Right lobe of liver (tissue), 4 donors: ENCODE measurements around the gene FMC1.

Source experiments
- POLR2A ChIP-seq: fragments of 450-650 bp; IDR thresholded peaks from one replicate; pipeline ENCODE4 v1.6.1; 2017; ENCODE audit warnings: antibody characterized with exemption, mild to moderate bottlenecking
- TF ChIP-seq, protein P1 (sequence below), 4 donors: fragments of 200-600 bp in 3 of 4; fragments of 450-650 bp in 1 of 4; IDR thresholded peaks; one replicate each; pipeline versions ENCODE4 v1.5.1 to v1.8.0; 2016 to 2022; ENCODE audit warnings: antibody characterized with exemption in 4 of 4, mild to moderate bottlenecking in 2 of 4
- donor health status: DM: no; HTN: no; CAD: no.
- donor health status: DM: no; HTN: no; CAD: no.
- donor health status: DM: no; HTN: yes; CAD: no.

DNA sequence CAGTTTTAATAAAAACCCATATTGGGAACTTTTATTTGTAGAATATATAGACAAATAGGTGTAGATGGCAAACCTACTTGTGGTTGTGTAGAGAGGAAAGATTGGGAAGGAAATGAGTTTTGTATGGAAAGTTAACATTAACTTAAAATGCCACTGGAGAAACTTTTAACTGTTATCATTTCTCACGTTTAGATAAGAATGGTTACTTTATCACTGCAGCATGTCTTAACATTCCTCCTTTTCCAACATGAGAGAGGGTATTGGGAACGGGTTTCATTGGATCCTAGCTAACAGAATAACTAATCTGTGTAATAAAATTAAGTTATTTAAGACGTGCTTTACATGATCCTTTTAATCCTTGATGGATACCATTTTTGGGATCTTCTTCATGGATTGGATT is 20.4 kb downstream of the FMC1 start:
- TF ChIP-seq, protein P1, sequence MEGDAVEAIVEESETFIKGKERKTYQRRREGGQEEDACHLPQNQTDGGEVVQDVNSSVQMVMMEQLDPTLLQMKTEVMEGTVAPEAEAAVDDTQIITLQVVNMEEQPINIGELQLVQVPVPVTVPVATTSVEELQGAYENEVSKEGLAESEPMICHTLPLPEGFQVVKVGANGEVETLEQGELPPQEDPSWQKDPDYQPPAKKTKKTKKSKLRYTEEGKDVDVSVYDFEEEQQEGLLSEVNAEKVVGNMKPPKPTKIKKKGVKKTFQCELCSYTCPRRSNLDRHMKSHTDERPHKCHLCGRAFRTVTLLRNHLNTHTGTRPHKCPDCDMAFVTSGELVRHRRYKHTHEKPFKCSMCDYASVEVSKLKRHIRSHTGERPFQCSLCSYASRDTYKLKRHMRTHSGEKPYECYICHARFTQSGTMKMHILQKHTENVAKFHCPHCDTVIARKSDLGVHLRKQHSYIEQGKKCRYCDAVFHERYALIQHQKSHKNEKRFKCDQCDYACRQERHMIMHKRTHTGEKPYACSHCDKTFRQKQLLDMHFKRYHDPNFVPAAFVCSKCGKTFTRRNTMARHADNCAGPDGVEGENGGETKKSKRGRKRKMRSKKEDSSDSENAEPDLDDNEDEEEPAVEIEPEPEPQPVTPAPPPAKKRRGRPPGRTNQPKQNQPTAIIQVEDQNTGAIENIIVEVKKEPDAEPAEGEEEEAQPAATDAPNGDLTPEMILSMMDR (IDR thresholded peaks at IDR 0.05): no peak
- no peak for TF ChIP-seq POLR2A
